Fibroblast of skin of left biceps (primary cell): ENCODE measurements around the gene ITGA6.

Experiments used
- DNase-seq, 2 experiments: peaks; one replicate each; pipeline ENCODE4 v3.0.0-alpha.2; 2013; ENCODE audit warnings: low read depth in 2 of 2

ITGA6 gene

DNA sequence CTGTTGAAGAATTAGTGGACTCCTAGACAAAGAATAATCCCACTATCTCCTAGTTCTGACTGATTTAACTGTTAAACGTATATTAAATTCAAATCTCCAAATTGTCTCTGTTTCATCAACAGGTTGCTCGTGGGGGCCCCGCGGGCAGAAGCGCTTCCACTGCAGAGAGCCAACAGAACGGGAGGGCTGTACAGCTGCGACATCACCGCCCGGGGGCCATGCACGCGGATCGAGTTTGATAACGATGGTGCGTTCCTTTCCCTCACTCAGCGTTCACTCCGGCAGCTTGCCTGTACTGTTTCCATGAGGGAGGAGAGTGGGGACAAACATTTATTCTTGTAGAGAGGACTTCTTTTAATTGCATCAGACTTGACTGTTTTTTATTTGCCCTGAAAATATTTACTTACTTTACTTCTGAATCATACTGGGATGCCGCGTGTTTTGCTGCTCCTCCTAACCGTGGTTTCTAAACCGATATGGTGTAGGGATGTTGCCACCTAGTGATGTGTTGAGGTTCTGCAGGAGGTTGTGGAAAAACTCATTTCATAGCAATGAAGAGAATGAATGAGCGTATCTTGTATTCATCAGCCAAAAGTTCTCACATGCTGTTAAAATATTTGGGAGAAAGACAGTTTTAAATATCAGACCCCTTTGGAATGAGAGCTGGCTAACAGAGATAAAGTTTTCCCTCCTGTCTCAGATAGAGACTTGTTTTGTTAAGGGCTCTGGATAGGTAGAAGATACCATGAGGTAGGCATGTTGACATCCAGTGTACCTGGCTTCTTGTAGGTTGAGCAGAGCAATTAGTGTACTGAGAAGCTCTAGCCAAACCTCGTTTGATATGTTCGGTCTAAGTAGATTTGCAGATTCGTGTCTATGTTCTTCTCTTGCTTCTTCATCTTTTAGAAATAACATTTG lies 38.3 kb downstream of the ITGA6 start:
- peak; percentile 52 to 61 for DNase-seq

DNA sequence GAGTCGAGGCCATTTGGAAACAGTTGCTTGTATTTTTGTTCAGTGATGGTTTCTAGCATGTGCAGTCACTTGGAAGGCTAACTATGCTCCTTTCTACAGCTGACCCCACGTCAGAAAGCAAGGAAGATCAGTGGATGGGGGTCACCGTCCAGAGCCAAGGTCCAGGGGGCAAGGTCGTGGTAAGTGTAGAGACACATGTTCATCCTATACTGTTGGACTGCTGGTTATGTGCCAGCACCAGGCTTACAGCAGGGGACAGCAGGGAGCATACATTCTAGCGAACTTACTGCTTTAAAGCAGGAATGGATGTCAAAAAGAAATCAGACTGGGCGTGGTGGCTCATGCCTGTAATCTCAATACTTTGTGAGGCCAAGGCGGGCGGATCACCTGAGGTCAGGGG lies 40.0 kb downstream of the ITGA6 start:
- no peak for DNase-seq

DNA sequence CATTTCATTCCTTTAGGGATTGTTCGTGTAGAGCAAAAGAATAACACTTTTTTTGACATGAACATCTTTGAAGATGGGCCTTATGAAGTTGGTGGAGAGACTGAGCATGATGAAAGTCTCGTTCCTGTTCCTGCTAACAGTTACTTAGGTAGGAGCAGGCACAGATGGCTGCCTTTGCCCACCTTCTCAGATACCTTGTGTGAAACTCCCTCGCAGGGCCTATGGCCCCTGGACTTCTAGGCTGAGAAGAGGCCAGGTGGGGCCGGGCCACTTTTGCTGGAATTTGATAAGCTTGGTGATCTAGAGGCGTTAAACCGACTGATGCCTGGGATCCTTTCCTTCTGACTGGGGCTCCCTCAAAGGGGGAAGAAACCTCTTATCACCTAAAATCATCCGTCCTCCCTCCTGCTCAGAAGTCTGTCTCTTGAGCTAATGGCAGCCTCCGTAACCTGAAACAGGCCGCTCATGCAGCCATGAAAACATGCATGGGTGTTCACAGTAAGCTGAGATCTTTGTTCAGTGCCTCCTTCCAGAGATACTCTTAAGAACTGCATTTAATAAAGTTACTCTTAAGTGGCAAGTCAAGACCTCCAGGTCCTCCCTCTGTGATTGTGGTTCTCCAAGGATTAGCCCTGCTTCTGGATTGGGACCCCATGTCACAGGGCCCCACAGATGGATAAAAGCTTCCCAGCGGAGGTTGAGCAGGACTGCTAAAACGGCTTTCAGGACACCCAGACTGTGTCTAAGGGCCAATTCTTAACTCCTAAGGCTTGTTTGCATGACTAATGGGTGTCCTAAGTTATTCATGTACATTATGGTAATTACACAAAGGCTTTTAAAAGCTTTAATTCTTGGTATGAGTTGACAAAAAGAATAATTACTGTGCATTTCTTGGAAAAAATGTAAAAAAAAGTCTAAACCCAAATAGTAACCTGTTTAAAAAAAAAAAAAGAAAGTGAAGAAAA lies 43.9 kb downstream of the ITGA6 start:
- DNase-seq: no peak

DNA sequence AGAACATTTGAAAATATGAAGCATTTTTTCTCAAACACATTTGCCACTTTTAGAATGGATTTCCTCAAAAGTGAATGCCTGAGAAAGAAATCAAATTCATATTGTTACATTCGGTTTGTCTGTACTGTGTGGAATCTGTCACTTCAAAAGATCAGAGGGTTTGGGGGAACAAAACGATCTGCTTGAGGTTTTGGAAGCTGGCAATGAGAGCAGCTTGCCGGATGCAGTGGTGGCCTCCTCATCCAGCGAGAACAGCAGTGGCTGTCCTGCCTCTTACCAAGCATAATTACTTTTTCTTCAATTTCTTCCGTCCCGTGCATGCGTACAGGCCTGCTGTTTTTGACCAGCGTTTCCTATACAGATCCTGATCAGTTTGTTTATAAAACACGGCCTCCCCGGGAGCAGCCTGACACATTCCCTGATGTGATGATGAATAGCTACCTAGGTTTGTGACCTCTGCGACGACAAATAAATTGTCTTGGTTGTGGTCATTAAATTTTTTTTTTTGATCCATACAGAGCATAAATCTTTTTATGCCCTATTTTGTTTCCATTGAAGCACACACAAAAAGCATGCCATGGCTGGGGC lies 45.2 kb downstream of the ITGA6 start:
- no peak for DNase-seq

DNA sequence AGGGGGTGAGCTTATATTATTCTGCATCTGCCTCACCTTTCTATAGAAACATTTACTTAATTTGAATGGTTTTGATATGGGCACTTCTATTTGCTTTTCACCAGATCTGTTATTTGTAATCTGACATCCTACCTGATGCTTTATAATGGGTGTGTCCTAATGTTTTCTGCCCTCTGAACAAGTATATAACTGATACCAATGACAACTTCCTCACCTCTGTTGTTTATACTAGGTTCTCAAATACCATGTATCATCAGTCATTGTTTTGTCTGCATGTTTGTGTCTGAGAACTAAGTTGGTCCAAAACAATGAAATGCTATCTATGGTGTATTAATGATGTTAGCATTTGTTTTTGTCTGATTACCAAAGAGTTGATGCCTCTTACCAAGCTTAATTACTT lies 45.8 kb downstream of the ITGA6 start:
- no peak for DNase-seq

DNA sequence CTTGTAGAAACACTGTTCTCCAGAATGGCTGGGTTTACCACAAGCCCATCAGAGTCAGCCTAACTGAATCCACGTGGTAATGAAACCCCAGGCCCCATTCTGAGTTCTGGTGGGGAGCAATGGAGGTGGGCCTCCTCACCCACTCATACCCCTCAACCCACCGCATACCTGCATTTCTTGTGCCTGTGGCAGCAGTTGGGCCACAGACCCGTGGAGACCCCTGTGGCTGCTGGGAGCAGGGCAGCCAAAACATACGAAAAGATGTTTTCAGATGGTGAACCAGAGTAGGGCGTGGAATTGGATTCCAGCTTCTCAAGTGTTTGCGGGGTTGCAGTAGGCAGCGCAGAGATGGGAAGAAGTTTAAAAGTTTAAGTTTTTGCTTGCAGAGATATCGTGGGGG lies 51.0 kb downstream of the ITGA6 start:
- DNase-seq: no peak

DNA sequence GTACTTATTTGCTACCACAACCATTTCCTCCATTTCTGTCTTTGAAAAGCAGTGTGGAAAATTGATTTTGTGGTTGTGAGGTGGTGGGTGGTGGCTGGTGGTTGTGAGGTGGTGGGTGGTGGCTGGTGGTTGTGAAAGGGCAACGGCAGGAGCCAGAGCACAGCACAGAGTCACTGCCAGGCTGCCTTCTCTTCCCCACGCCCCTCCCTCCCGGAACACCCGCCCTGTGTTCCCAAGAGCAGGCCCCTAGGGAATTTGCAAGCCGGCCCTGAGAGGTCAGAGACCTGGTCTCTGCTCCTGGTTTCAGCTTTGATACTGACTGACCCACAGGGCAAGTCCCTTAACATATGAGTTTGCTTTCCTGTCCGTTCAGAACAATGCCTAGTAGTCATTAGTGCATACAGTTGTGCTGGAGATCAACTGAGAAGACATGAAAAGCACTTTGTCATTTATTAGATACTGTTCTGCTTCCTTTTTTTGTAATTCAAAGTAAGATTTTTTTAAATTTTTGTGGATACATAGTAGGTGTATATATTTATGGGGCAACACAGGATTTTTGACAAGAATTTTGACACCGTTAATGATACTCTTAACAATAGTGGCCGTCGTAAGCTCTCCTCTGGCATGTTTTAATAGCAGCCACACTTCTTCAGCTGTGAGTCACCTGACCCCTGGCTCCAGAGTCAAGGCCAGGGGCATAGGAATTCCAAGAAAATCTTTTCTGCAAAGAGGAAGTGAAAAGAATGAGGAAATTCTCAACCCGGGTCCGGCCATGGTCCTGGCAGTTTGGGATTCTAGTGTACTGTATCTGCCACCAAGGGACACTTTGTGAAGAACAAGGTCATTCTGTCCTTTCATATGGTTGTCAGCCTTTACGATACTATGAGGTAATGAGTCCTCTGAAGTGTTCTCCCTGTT lies 53.2 kb downstream of the ITGA6 start:
- no peak for DNase-seq

DNA sequence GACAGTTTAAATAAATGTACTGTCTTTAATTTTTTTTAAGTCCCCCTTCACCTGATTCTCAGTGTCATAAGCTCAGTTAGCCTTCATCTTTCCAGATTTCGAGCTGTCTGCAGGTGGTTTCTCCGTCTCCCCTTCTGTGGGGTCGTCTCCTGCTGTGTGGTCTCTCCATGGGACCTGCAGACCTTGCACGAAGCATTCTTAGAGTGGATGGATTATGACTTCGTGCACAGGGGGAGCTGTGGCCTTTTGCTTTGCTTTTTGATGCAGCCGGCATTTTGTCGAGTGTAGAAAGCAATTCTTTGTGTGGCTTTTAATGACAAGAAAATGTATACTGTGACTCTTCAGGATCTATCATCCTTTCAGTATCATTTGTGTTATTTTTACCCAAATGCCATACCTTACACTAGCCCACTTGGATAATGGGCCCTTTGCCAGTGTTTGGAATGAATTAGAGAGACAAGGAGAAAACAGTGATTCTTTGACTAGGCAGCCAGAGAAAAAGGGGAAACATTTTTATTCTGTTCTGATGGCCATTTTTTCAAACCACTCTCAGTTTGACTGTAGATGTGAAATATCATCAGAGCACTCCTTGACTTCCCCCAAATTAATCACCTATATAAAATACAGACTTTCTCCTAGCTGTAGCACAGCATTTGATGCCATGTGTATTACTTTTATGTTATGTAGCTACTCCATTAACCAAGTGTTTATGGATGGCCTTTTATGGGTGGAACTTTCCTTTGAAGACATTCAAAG lies 54.3 kb downstream of the ITGA6 start:
- no peak for DNase-seq

DNA sequence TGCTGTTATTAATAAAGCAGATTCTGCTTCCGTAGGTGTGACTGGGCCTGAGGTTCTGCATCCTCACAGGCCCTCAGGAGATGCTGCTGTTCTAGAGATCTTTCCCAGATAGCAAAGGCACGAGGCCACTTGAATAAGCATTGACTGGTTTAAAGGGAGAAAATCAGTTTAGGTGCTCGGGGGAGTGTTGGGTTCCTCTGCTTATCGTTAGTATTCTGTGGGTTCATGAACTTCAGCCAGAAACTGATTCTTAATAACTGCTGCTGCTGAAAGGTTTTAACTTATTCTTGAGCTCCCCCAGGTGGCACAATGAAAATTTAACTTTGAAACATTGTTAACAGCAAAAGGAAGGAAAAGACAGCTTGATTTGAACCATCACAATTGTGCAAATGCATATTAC lies 56.9 kb downstream of the ITGA6 start:
- no peak for DNase-seq

DNA sequence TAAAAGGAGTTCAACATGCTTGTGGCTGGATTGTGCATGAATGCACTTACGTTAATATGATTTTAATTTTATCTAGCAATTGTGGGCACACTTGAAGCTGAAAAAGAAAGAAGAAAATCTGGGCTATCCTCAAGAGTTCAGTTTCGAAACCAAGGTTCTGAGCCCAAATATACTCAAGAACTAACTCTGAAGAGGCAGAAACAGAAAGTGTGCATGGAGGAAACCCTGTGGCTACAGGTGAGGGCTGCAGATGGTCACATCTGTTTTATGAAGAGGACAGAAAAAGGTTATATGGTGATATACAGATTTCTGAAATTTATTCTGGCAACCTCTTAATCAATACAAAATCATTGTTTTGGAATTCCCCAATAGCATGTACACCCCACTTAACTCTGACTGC lies 57.3 kb downstream of the ITGA6 start:
- DNase-seq: no peak

DNA sequence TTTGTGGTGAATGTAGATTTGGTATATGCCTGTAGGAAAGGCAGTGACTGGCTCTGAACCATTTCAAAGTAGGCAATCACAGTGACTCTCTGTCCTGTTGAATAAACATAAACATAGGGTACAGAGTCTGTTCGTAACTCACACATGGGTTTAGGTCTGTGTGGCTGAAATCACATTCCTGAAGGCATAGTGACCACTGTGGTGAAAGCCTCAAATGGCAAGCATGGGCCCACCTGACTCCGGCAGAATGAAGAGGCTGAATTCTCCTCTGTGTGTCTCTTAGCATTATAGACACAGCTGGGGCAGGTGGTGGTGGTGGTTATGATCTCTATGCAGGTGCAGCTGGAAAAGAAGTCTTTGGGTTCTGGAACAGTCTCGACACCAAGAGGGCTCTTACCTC lies 61.2 kb downstream of the ITGA6 start:
- DNase-seq: no peak

DNA sequence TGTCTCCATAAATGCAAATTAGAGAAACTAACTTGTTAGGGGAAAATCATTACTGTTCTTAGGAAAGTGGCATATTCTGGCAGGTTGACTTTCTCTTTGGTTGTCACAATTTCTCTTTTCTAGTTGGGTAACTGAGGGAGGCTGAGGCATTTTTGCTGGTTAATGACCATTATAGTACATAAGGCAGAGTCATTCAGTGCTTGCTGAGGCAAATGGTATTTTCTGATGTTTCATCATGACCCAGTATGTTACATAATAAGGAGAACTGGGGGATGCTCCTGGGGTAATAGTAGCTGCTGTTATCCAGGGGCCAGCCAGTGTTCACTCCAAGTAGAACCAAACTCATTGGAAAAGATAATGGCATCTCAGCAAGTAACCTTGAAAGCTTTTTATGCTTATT lies 62.3 kb downstream of the ITGA6 start:
- peak in 1 of 2 experiments; percentile 3 for DNase-seq

DNA sequence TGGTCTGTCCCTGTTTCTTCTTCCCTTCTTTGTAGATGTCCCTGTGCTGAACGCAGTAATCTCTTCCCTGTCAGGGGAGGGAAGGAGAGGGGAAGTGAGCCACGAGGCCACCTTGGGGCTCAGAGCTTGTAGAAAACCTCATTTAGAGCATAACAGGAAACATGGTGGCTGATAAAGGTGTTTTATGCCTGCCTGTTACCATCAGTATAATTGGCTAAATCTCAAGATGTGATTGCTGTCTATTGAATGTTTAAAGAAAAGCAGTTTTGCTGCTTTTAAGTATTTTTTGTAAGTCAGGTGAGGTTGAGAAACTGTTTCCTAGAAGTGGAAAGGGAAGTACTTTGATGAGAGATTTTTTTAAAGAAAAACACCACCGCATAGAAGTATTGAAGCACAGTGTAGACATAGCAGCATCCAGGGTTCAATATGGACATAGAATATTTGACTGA lies 68.8 kb downstream of the ITGA6 start:
- no peak for DNase-seq

DNA sequence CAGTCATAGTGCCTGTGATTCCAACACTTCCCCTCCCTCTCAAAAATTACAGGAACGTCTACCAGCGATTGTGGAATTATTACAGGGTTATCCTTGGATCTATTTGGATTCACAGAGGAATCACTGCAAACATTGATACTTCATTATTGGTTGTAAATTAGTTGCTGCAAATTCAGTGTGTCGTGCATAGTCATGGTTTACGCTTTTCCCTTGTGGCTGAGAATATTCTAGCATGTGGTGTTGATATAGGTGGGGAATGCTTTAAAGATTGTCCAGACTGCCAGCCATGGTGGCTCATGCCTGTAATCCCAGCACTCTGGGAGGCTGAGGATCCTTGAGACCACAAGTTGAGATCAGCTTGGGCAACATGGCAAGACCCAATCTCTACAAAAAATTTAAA lies 79.8 kb downstream of the ITGA6 start:
- no peak for DNase-seq

DNA sequence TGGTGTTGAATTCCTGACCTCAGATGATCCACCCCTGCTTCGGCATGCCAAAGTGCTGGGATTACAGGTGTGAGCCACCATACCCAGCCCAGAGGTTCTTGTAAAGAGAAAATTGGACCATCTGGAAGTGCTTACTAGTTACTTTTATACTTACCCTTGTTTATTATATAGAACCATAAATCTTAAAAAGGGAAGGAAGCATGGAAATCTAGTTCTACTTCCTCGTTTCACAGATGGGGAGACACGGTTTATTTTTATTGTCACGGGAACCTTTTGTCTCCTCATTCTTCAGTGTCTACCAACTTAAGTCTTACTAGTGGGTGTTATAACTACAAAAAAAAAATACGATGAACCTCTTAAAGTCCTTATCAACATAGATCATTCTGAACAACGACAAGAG lies 82.7 kb downstream of the ITGA6 start:
- no peak for DNase-seq

DNA sequence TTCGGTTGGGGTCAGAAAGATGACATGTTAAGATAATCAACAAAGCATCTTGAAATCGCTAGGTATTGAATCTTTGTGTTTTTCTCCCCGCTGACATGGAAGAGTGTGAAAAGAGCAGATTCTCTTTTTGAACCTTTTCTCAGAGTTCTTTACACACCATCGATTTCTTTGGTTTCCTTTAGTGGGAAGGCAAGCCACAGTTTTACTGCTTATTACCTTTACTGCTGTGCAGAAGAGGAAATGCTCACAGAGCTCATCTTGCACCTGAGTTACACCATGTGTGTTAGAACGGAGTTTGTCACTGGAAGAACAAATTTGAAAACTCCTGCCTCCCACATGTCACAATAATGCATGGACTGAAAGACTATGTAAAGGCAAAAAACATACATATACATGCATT lies 83.2 kb downstream of the ITGA6 start:
- DNase-seq: no peak

DNA sequence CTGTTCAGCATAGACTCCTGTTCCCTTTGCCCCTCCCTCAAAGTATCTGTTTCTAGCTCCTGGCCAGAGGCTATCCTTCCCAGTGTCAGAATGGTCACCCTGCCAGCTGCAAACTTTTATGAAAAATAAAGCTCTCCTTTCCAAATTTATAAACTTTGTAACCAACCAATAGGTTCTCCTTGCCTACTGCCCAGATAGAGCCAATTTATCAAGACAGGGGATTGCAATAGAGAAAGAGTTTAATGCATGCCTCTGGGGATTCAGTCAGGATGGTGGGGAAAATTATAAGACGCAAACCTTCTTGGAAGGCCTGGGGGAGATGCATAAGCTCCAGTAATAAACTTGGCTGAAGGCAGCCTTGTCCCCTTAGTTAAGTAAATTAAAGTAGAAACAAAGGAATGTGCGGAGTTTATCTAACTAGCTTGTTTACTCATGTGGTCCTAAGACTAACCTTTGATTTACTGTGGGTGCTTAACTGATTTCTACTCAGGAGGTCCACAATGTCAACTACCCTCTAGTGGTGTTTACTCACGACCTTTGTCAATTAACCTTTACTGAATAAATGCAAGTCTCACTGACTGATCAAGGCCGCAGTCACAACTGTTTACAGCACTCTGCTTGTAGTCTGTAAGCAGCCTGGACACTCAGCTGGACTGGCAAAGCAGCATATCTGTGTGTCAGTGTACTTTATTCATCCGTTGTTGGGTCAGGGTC lies 85.6 kb downstream of the ITGA6 start:
- DNase-seq: no peak

DNA sequence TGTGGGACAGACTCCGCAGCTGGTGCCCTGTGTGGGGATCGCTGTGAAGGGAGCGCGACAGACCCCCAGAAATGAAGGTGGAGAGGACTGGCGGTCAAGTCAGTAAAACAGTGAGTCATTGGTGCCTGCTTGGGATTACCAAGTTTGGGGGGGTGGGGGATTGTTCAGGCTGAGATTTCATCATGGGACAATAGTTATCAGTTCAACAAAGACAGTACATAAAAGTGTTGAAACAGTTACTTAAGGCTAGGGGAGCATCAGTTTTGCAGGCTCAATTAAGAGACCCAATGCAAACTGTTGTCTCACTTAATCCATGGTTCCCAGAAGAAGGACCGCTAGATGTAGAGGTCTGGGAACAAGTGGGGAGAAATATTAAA lies 86.1 kb downstream of the ITGA6 start:
- DNase-seq: no peak

DNA sequence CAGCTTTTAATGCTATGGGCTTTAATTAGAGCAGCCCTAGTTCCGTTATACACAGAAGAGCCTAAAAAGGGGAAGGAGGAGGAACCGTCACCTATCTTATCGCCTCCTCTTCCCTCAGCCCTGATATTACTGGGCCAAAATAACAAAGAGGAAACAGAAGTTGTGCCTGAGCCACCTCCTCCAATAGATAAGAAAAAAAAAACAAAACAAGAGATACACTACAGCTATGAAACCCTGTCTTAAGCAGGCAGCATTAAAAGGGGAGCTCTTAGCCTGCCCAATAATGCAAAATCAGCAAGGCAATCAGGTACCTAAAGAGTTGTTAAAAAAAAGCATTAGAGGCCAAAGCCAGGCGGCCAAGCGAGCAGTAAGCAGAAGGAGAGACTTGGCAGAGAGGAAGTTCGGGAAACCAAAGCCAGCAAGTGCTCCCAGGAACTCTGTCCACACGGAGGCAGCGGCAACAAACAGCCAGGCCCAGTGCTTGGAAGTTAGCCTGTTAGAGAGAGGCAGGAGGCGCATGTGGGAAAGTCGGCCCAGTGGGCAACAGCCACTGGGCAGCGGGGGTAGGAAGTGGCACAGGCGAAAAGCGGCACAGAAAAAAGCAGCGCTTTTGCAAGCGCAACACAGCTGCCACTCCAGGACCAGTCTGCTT lies 86.7 kb downstream of the ITGA6 start:
- DNase-seq: no peak
